Loucy (cell line): ENCODE results near the gene SERINC3.

Source experiments
- H2AFZ ChIP-seq: fragments of 200-600 bp; sonication (generic); 2 replicates; pipeline ENCODE4 v1.6.0; 2016; ENCODE audit warnings: antibody characterized with exemption, mild to moderate bottlenecking, low read length, moderate library complexity
- H3F3A ChIP-seq: fragments of 200-600 bp; 2 replicates; pipeline ENCODE4 v1.6.0; 2016; ENCODE audit warnings: antibody characterized with exemption, low read depth, mild to moderate bottlenecking
- H3K27me3 ChIP-seq: fragments of 200-600 bp; sonication (generic); 2 replicates; pipeline ENCODE4 v1.6.1; 2014; ENCODE audit warnings: low read length, mild to moderate bottlenecking; ENCODE audit not compliant: insufficient read depth, poor library complexity, severe bottlenecking
- H3K36me3 ChIP-seq: fragments of 200-600 bp; sonication (generic); 2 replicates; pipeline ENCODE4 v1.6.1; 2016; ENCODE audit warnings: low read length; ENCODE audit not compliant: insufficient read depth
- H3K4me1 ChIP-seq: fragments of 200-600 bp; sonication (generic); 2 replicates; pipeline ENCODE4 v1.5.1; 2014; ENCODE audit warnings: low read length, mild to moderate bottlenecking; ENCODE audit not compliant: insufficient read depth, poor library complexity, severe bottlenecking
- H3K4me2 ChIP-seq: fragments of 200-600 bp; sonication (generic); 2 replicates; pipeline ENCODE4 v1.6.0; 2014; ENCODE audit warnings: antibody characterized with exemption, low read length, low read depth, mild to moderate bottlenecking; ENCODE audit not compliant: poor library complexity, severe bottlenecking
- H3K4me3 ChIP-seq: fragments of 200-600 bp; sonication (generic); 2 replicates; pipeline ENCODE4 v1.5.1; 2014; ENCODE audit warnings: low read length, mild to moderate bottlenecking, mixed read lengths; ENCODE audit not compliant: poor library complexity, severe bottlenecking
- H3K79me2 ChIP-seq: fragments of 200-600 bp; sonication (generic); 2 replicates; pipeline ENCODE4 v1.6.1; 2014; ENCODE audit warnings: low read length; ENCODE audit not compliant: insufficient read depth
- H3K9ac ChIP-seq: fragments of 200-600 bp; sonication (generic); 2 replicates; pipeline ENCODE4 v1.6.0; 2014; ENCODE audit warnings: mild to moderate bottlenecking, low read depth, low read length, moderate library complexity; ENCODE audit not compliant: poor library complexity, severe bottlenecking
- H3K9me2 ChIP-seq: fragments of 200-600 bp; sonication (generic); replicated peaks from 2 replicates; pipeline ENCODE4 v1.6.1; 2016; ENCODE audit warnings: low read depth, low read length, mixed read lengths
- H3K9me3 ChIP-seq: fragments of 200-600 bp; sonication (generic); 2 replicates; pipeline ENCODE4 v1.6.1; 2014; ENCODE audit warnings: mild to moderate bottlenecking, antibody characterized with exemption, low read length, low read depth; ENCODE audit not compliant: insufficient read depth
- H4K20me1 ChIP-seq: fragments of 200-600 bp; sonication (generic); 2 replicates; pipeline ENCODE4 v1.6.0; 2014; ENCODE audit warnings: antibody characterized with exemption, low read length, mild to moderate bottlenecking; ENCODE audit not compliant: insufficient read depth, poor library complexity, severe bottlenecking
- CTCF ChIP-seq: fragments of 200-600 bp; sonication (generic); conservative IDR thresholded peaks from 2 replicates; pipeline ENCODE4 v1.5.1; 2014; ENCODE audit warnings: mild to moderate bottlenecking, antibody characterized with exemption, low read length
- EZH2phosphoT487 ChIP-seq: fragments of 200-600 bp; IDR thresholded peaks from 2 replicates; pipeline ENCODE4 v1.6.1; 2018; ENCODE audit warnings: antibody characterized with exemption, mild to moderate bottlenecking, moderate library complexity, borderline replicate concordance

SERINC3 gene

DNA sequence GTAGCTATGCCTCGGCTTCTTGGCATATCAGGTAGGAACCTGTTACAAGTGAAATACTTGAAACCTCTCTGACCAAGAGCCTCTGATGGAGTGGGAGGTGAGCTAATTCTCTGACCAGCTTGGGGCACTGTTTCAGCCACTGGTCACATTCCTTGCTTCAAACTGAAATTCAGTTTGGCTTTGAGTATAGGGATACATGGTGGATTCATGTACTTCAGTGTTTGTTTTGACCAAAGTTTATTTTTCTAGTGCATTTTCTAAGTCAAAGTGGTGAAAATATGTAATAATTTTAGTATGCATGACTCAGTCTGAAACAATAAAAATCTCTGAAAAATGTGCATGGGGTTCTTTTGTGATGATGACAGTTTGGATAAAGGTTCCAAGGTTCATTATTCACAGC is 27.6 kb downstream of the SERINC3 start:
- H3K36me3 ChIP-seq: peaks cover 88% of the 10 kb centered on the region
- no peaks in the 10 kb centered on the region for H3F3A ChIP-seq
- no peaks in the 10 kb centered on the region for H3K9me2 ChIP-seq
- H2AFZ ChIP-seq: no peak overlapping the region
- no peak overlapping the region for H3K4me3 ChIP-seq
- no peaks in the 10 kb centered on the region for H3K9me3 ChIP-seq
- H3K27me3 ChIP-seq: no peaks in the 10 kb centered on the region
- TF ChIP-seq EZH2phosphoT487: no peak
- H3K9ac ChIP-seq: no peak overlapping the region
- H4K20me1 ChIP-seq: no peaks in the 10 kb centered on the region
- no peaks in the 10 kb centered on the region for H3K79me2 ChIP-seq
- no peak overlapping the region for H3K4me2 ChIP-seq
- no peaks in the 10 kb centered on the region for H3K4me1 ChIP-seq

DNA sequence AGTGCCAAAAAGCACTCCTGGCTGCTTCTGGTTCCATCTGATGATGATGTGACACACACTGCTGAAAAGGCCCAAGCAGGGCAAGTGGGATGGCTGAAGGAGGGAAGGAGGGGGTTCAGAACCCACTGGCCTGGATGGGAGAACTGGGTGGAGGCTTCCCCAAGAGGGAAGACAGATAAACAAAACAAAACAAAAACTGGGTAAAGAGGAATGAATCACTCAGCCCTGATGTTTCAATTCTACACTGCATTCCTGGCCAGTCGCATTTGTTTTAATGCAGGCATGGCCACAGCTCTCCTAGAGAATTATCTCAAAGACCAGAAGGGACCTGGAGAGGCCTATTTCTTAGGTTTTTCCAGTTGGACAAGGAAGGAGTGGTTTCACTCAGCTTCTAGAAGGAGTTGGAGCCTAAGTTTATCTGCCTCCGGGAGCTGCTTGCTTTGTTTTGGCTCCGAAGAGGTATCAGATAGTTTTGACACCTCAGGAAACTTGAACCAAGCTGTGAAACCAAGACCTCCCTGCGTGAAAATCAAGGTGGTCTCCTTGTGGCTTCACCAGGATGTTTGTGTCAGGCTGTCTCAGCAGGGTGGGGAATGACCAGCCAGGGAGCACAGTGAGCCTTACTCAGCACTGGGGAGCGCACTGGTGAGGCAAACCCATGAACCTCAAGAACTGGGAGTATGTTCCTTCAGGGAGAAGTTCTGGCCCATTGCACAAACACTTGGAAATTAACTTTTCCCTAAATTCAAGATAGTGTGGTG is 30.1 kb downstream of the SERINC3 start:
- no peak for TF ChIP-seq CTCF
- no peak for TF ChIP-seq EZH2phosphoT487
- no peaks in the 10 kb centered on the region for H4K20me1 ChIP-seq
- no peaks in the 10 kb centered on the region for H3K9me2 ChIP-seq
- peaks cover 83% of the 10 kb centered on the region for H3K36me3 ChIP-seq
- no peaks in the 10 kb centered on the region for H3K4me1 ChIP-seq
- no peaks in the 10 kb centered on the region for H3F3A ChIP-seq
- no peak overlapping the region for H3K9ac ChIP-seq
- no peak overlapping the region for H3K4me2 ChIP-seq
- H3K27me3 ChIP-seq: no peaks in the 10 kb centered on the region
- H2AFZ ChIP-seq: no peak overlapping the region
- no peaks in the 10 kb centered on the region for H3K9me3 ChIP-seq
- H3K4me3 ChIP-seq: no peak overlapping the region
- no peaks in the 10 kb centered on the region for H3K79me2 ChIP-seq

GRCh38 chr20:44489931-44490330 is 31.9 kb downstream of the SERINC3 start:
- H3K4me3 ChIP-seq: no peak overlapping the region
- no peak for TF ChIP-seq EZH2phosphoT487
- no peaks in the 10 kb centered on the region for H3K9me3 ChIP-seq
- no peaks in the 10 kb centered on the region for H3F3A ChIP-seq
- no peaks in the 10 kb centered on the region for H3K27me3 ChIP-seq
- no peaks in the 10 kb centered on the region for H3K9me2 ChIP-seq
- no peak overlapping the region for H2AFZ ChIP-seq
- H3K4me1 ChIP-seq: no peaks in the 10 kb centered on the region
- peaks cover 66% of the 10 kb centered on the region; the same call in 1 of the 2 replicates for H3K36me3 ChIP-seq
- H3K9ac ChIP-seq: no peak overlapping the region
- no peak overlapping the region for H3K4me2 ChIP-seq
- H3K79me2 ChIP-seq: no peaks in the 10 kb centered on the region
- H4K20me1 ChIP-seq: no peaks in the 10 kb centered on the region

DNA sequence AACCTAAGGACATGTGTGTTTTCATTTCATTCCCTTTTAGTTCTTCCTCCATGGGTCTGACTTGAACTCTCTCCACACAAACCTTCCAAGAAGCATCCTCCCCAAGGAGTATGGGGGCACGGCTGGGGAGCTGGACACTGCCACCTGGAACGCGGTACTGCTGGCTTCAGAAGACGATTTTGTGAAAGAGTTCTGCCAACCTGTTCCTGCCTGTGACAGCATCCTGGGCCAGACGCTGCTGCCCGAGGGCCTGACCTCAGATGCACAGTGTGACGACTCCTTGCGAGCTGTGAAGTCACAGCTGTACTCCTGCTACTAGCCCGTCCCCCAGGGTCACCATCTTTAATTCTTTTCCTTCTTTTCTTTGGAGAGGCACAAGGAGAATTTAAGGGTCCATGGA is 32.6 kb downstream of the SERINC3 start:
- TF ChIP-seq EZH2phosphoT487: no peak
- no peak for TF ChIP-seq CTCF
- Histone ChIP-seq H3F3A (no peaks in the 10 kb centered on the region), H3K4me3 (no peak overlapping the region), H3K9me2 (no peaks in the 10 kb centered on the region), H3K36me3 (peaks cover 58% of the 10 kb centered on the region; the same call in 1 of the 2 replicates), H2AFZ (no peak overlapping the region), H3K27me3 (no peaks in the 10 kb centered on the region), H4K20me1 (no peaks in the 10 kb centered on the region), H3K4me1 (no peaks in the 10 kb centered on the region), H3K9me3 (no peaks in the 10 kb centered on the region), H3K79me2 (no peaks in the 10 kb centered on the region), H3K9ac (no peak overlapping the region), H3K4me2 (no peak overlapping the region)
